CD4-positive, alpha-beta T cell treated with Interferon gamma for 1 hour (primary cell): Measurements from ENCODE around the gene ETS2.

Experiments
- DNase-seq: peaks from one replicate; pipeline ENCODE4 v3.0.0-alpha.2; 2020

ETS2 gene

DNA sequence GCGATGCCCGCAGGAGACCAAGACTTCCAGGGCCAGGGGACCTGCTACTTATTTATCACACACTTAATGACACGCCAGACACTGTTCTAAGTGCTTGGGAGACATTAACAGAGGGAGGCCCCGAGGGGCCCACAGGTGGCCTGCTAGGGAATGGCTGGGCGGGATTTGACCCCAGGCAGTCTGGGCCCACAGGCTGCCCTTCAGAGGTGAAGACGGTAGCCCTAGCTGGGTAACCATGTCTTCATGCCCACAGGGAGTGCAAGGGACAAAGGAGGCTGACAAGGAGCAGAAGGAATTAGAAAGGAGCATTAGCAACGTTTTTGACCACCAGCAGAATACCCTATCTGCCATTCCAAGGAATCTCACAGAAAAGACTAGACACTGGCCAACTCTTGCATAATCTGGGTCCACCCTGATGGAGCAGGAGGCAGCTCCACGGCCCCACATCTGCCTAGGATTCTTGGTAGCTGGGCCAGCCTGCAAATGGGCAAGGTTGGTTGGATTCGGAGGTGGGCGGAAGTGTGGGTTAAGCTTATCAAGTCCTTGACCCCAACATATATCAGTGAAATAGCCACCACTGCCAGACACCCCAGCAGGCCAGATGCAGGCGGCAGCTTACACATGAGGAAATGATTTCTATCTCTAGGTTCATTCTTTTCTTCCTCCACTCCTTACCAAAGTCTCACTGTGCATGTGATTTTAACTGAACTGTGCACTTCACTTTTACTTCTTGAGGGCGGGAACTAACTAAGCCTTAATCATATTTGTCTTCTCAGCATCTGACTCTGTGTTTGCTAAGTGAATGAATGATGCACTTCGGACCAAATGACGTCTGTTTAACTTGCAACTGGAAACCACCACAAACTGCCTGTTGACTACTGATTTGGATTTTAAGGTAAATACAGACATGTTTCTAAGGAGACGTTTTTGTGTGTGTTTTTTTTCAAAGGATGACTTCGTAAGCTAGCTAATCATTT is 3.4 kb upstream of the ETS2 start:
- no peak for DNase-seq

GRCh38 chr21:38803075-38803660 is 2.6 kb upstream of the ETS2 start:
- DNase-seq = no peak

DNA sequence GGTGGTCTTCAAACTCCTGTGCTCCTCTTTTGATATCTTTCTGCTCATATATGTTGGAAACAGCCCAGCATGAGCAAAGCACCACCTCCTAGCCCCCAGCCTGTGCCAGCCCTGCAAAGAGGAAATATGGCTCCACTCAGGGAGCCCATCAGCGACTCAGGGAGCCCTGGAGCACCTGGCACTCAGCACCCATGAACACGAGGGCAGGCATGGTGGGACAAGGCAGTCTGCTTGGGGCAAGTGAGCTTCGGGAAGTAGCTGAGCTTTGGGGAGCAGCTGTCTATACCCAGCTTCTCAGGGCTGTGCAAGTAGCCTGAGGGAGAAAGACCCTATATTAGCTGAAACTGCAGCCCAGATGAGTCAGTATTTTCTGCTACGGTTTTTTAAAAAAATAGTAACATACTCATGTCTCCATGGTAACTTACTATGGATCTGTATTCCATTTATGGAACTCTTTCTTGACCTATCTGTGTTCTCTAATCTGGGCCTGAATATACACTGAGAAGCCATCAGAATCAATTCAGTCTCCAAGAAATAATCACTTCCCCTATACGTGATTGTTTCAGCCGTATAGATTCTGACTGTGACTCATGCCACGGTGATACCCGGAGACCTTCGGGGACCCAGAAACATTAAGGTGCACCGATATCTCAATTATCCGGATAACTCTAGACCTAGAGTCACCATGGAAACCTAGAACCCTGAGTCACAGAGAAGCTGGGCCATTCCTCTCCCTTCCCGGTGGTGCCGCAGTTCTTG is 1.5 kb upstream of the ETS2 start:
- peak; percentile 16 for DNase-seq

- DNase-seq = peak; percentile 25
These were observed 871 bp upstream of the ETS2 start for GRCh38 chr21:38804789-38805327.

DNA sequence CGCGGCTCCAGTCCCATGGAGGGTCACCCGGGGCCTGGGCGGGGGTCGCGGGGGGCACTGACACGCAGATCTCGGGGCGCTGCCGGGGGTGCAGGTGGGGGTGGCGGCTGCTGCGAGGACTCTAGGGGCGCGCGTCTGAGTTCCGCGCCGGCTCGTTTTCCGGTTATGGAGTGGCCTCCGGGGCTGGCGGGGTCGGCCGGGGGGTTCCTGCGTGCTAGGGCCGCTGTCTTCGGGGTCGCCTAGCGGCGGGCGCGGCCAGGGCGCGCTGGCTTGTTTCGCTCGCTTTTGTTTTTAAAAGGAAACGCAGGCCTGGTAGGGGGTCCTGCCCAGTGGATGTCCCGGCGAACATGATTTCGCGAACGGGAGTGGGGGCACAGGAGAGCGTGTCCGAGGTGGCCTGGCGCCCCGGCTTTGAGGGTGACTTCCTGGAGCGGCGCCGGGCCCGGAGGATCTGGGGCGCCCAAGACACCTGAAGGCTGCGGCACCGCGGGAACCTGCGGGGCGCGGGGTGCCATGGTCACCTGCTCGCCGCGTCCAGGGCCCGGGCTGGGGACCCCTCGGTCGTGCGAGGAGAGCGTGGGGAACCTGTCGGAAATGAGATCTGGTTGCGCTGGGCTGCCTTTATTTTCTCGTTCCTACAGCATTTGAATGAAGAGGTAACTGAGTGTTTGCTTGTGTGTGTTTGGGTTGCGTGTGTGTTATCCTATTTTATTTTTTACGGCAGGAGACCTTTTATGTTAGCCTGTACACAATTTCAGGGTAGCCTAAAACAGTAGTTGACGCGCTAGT is 618 bp downstream of the ETS2 start:
- peak; percentile 22 for DNase-seq

- DNase-seq = no peak
These were observed 1.2 kb downstream of the ETS2 start for GRCh38 chr21:38806942-38807284.

GRCh38 chr21:38807441-38807871 is 1.7 kb downstream of the ETS2 start:
- DNase-seq = no peak

GRCh38 chr21:38807986-38808385 is 2.3 kb downstream of the ETS2 start:
- DNase-seq = no peak

- DNase-seq = no peak
These were observed 3.6 kb downstream of the ETS2 start for GRCh38 chr21:38809198-38809878.

DNA sequence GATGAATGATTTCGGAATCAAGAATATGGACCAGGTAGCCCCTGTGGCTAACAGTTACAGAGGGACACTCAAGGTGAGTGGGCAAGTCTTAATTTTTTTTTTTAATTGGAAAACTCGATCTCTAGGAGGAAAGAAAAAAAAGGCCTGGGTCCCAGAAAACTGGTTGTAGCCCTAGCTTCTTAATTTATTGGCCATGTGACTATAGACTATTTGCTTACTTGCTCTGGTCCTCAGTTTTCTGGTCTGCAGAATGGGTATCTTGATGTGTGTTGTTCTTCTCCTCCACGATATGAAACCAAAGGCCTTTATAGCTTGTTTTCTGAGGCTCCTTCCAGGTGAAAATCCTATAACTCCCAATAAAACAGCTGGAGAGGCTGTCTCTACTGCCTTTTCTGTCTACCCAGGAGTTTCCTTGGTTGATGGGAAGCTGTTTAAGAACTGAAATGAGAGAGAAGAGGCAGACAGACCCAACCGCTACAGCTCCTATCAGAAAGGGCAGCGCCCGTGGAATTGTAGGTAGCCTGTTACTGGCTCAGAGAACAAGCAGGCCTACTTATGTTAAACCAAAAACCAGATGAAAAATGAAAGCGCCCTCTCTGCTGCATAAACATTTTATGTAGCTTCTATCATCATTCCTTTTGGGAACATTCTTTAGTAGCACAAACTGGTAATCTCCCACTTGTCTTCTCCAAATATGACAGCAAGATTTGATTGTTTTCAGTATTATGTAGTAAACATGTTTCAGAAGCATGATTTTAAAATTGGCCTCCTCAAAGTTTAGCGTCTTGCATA is 4.5 kb downstream of the ETS2 start:
- no peak for DNase-seq

DNA sequence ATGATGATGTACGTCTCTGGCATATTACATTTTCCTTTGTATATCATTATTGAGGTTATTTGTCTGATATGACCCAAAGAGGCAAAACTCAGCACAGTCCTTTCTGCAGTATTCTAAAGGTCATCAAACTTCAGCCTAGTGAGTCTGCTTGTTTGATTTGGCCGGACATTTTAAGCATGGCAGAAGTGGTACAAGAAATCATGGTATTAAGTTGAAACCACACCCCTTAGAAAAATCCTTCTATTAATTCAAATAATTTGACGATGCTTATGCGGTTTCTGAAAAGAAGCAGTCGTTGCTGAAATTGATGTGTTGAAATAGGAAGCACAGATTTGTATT is 5.1 kb downstream of the ETS2 start:
- no peak for DNase-seq

- peak; percentile 52 for DNase-seq
These were observed 5.5 kb downstream of the ETS2 start for GRCh38 chr21:38811257-38811656.

DNA sequence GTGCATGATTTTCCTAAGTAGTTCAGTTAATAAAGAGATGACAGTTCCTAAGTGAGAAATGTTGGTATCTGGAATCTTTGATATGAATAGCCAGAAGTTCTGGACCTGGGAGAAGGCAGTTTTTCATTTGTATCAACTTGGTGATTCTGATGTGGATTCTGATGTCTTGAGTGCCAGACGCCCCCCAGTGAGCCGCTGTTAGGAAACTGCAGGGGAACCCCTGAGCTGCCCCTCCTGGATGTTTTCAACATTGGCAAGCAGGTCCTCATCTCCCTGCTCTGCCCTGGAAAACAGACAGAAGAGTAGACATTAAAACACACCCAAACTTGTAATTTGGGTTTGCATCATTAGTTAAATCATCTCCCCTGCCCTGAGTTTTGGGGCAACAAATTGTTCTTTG is 7.4 kb downstream of the ETS2 start:
- DNase-seq = no peak

DNA sequence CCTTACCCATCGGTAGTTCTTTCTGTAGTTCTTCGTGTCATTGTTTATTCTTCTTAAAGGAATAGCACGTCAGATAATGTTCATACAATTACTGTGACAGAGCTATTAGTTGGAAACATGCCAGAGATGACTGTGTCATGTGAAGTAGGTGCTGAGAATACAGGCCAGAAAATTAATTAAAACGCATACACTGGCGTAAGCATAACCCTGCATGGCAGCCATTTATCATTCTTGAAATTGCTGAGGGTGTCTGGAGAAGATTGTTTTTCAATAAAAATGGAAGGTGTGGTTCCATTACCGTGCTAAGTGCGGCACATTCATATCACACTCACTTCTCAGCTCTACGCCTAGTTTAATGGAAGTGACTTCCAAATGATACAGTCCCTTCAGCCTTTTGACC is 7.8 kb downstream of the ETS2 start:
- no peak for DNase-seq

- no peak for DNase-seq
These were observed 8.7 kb downstream of the ETS2 start for GRCh38 chr21:38814126-38815059.

DNA sequence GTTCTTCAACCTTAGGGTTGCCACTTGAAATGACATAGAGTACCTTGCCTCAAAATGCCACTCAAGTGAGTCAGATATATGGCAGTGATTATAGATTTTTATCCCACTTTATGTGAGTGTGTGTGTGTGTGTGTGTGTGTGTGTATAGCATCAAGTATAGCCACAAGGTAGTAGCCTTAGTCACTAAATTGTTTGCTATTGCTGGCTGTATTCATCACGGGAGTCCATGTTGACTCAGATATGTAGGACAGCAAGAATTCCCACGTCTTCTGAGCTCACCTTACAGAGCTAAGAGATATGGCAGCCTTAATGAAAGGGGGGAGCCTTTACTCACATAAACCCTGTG is 9.3 kb downstream of the ETS2 start:
- DNase-seq = no peak

- no peak for DNase-seq
These were observed 10.8 kb downstream of the ETS2 start for GRCh38 chr21:38816400-38816977.

DNA sequence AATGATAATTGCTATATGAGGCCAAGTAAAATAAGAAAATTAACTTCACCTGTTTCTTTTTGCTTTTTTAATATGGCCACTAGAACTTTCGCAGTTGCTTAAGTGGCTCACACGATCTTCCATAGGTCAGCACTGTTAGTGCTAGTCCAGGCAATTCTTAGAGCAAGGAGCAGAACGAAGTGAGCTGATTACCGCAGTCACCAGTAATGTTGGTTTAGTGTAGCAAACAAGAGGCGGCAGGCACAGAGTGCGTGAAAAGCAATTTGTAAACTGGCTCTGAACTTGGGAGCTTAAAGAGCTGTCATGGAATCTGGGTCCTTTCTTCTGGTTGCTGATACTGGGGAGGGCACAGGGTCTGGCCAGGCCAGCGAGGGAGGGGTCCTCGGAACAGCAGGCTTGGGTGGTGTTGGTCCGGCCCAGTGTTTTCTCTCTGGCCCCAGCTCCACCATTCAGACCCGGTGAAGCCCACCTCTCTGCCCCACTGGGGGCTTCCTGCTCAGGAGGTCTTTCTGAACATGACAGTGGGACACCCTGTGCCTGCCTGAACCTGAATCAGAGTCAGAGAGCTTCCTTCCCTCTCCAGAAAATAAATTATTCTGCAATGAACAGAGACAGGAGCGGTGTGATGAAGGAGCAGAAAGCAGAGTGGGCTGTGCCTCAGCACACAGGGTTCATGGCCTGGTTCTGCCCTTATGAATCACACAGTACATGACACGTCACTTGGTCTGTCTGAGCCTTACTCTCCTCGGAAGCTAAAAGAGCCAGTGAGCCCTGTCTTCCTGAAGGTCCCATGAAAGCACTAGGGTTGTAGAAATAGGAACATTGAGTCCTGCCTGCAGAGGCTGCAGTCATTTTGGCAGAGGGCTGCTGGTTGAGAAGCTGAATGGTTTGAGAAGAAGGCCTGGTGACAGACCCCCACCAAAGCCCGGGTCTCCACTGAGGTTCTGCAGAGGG is 11.9 kb downstream of the ETS2 start:
- no peak for DNase-seq

GRCh38 chr21:38818325-38818723 is 12.6 kb downstream of the ETS2 start:
- no peak for DNase-seq
